CD4-positive, alpha-beta T cell (primary cell): ENCODE data around the gene NEK1. TPM values are rescaled to one million over a fixed set of nuclear protein-coding genes. Genes with fewer than 3 reads are reported as not detected.

ENCODE experiments used
- ATAC-seq: fragments of 200-7000 bp; cut with Tn5 transposase; one replicate; pipeline ENCODE4 v1.10.0; 2022; ENCODE audit warnings: mild to moderate bottlenecking; ENCODE audit not compliant: poor library complexity
- CTCF ChIA-PET: fragments of 350-600 bp; sonication (Branson Sonifier 250); formaldehyde crosslinking; loops from one replicate; lab custom pipeline; 2021; ENCODE audit warnings: antibody characterized with exemption, inconsistent platforms; lab: Charles Lee
- POLR2A ChIA-PET: fragments of 350-600 bp; sonication (Branson Sonifier 250); formaldehyde crosslinking; loops from one replicate; lab custom pipeline; 2021; ENCODE audit warnings: antibody characterized with exemption, inconsistent platforms; lab: Charles Lee
- DNase-seq, 14 experiments: peaks; one replicate each; pipeline ENCODE4 v3.0.0-alpha.2; 2013 to 2020; ENCODE audit warnings: mixed read lengths in 2 of 14
- H3K27ac ChIP-seq, 2 donors: one replicate each; pipeline versions ENCODE4 v1.5.1 to v1.7.0; 2013; ENCODE audit warnings: low read length in 2 of 2, low read depth in 1 of 2, mild to moderate bottlenecking in 1 of 2
- H3K27me3 ChIP-seq, 2 experiments: 1 replicate in 1 of 2; 2 replicates in 1 of 2; pipeline versions ENCODE4 v1.6.1 to v1.7.0; 2013; ENCODE audit warnings: low read length in 2 of 2, control low read depth in 1 of 2, mild to moderate bottlenecking in 1 of 2, moderate library complexity in 1 of 2; ENCODE audit not compliant: insufficient read depth in 2 of 2, control insufficient read depth in 1 of 2
- H3K36me3 ChIP-seq: one replicate; pipeline ENCODE4 v1.6.1; 2013; ENCODE audit warnings: low read length, control low read depth; ENCODE audit not compliant: insufficient read depth
- H3K4me1 ChIP-seq: one replicate; pipeline ENCODE4 v1.6.1; 2013; ENCODE audit warnings: low read length, control low read depth; ENCODE audit not compliant: insufficient read depth
- H3K4me3 ChIP-seq: one replicate; pipeline ENCODE4 v1.5.1; 2013; ENCODE audit warnings: mild to moderate bottlenecking, low read length, moderate library complexity
- H3K9me3 ChIP-seq, 2 experiments: 1 replicate in 1 of 2; 2 replicates in 1 of 2; pipeline versions ENCODE4 v1.6.1 to v1.7.0; 2013; ENCODE audit warnings: low read length in 2 of 2, mild to moderate bottlenecking in 2 of 2, control low read depth in 1 of 2, moderate library complexity in 1 of 2; ENCODE audit not compliant: control insufficient read depth in 1 of 2, insufficient read depth in 1 of 2
- H3K27ac Mint-ChIP-seq: one replicate; pipeline ENCODE4 v1.8.0; 2020; ENCODE audit warnings: mixed read lengths
- H3K27me3 Mint-ChIP-seq: one replicate; pipeline ENCODE4 v1.8.0; 2021; ENCODE audit warnings: mixed read lengths
- H3K36me3 Mint-ChIP-seq: one replicate; pipeline ENCODE4 v1.8.0; 2021; ENCODE audit warnings: low read depth, mixed read lengths
- H3K4me1 Mint-ChIP-seq: one replicate; pipeline ENCODE4 v1.8.0; 2021; ENCODE audit warnings: low read depth, mixed read lengths
- H3K4me3 Mint-ChIP-seq: one replicate; pipeline ENCODE4 v1.8.0; 2020; ENCODE audit warnings: mild to moderate bottlenecking, mixed read lengths
- H3K9me3 Mint-ChIP-seq: one replicate; pipeline ENCODE4 v1.8.0; 2020; ENCODE audit warnings: mixed read lengths
- intact Hi-C, 2 experiments: fragments of 100-400 bp; cut with DNase I in 1 of 2; cut with micrococcal nuclease in 1 of 2; formaldehyde crosslinking; loops; one replicate each; pipeline versions ENCODE4 v1.15.1 to v1.9.0; 2023 to 2025; cut with DNase I, micrococcal nuclease
- total RNA-seq, 174 experiments: library from RNA in 2 of 174; stranded (reverse) in 2 of 174; gene quantifications; one replicate each; pipeline ENCODE4 v1.2.3 and lab custom pipeline; 2021 to 2026
- TF ChIP-seq, protein P1 (sequence below): fragments of 200-600 bp; IDR thresholded peaks from one replicate; pipeline ENCODE4 v1.8.0; 2022; ENCODE audit warnings: antibody characterized with exemption, mild to moderate bottlenecking

The NEK1 gene
- total RNA-seq, 2 experiments from 2014 or later, result 9.5 to 10.2 TPM

DNA sequence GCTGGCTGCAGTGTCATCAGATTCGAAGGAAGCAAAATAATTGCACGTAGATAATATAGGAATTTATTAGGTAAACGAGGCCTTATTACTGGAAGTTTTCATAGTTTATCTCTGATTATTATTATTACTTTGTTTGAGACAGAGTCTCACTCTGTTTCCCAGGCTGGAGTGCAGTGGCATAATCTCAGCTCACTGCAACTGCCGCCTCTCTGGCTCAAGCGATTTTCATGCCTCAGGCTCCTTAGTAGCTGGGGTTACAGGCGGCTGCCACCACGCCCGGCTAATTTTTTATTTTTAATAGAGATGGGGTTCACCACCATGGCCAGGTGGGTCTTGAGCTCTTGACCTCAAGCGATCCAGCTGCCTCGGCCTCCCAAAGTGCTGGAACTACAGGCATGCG is 20.5 kb upstream of the NEK1 start:
- ATAC-seq (no peak), DNase-seq (no peak)
- Mint-ChIP-seq H3K4me3 (no peak overlapping the region), H3K9me3 (no peaks in the 10 kb centered on the region), H3K27ac (no peak overlapping the region), H3K4me1 (peaks cover 26% of the 10 kb centered on the region), H3K27me3 (no peaks in the 10 kb centered on the region), H3K36me3 (peaks cover 27% of the 10 kb centered on the region)
- Histone ChIP-seq H3K9me3 (no peaks in the 10 kb centered on the region), H3K36me3 (peaks cover 7% of the 10 kb centered on the region), H3K4me1 (peaks cover 10% of the 10 kb centered on the region), H3K27ac (no peak overlapping the region), H3K27me3 (no peaks in the 10 kb centered on the region), H3K4me3 (no peak overlapping the region)
- POLR2A ChIA-PET, result interaction anchor here (0.6 kb wide), 1 partner anchor 178 kb away, joined by 3 read pairs; no protein-coding TSS in a partner anchor
- intact Hi-C loops, result no loop called here
- CTCF ChIA-PET, result no interaction called here
- TF ChIP-seq, protein P1, sequence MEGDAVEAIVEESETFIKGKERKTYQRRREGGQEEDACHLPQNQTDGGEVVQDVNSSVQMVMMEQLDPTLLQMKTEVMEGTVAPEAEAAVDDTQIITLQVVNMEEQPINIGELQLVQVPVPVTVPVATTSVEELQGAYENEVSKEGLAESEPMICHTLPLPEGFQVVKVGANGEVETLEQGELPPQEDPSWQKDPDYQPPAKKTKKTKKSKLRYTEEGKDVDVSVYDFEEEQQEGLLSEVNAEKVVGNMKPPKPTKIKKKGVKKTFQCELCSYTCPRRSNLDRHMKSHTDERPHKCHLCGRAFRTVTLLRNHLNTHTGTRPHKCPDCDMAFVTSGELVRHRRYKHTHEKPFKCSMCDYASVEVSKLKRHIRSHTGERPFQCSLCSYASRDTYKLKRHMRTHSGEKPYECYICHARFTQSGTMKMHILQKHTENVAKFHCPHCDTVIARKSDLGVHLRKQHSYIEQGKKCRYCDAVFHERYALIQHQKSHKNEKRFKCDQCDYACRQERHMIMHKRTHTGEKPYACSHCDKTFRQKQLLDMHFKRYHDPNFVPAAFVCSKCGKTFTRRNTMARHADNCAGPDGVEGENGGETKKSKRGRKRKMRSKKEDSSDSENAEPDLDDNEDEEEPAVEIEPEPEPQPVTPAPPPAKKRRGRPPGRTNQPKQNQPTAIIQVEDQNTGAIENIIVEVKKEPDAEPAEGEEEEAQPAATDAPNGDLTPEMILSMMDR, result no peak

DNA sequence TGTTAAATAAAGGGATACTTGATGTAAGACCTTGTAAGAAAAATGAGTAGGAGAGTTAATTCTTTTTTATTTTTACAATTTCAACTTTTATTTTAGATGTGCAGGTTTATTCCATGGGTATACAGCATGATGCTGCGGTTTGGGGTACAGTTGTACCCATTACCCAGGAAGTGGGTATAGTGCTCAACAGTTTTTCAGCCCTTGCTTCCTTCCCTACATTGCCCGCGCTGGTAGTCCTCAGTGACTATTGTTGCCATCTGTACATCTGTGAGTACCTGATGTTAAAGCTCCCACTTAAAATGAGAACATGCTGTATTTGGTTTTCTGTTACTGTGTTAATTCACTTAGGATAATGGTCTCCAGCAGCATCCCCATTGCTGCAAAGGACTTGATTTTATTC is 17.7 kb upstream of the NEK1 start:
- Mint-ChIP-seq H3K9me3 (no peaks in the 10 kb centered on the region), H3K4me1 (peaks cover 48% of the 10 kb centered on the region), H3K27ac (no peak overlapping the region), H3K36me3 (peaks cover 8% of the 10 kb centered on the region), H3K4me3 (no peak overlapping the region), H3K27me3 (no peaks in the 10 kb centered on the region)
- TF ChIP-seq, protein P1, result no peak
- Histone ChIP-seq H3K36me3 (no peaks in the 10 kb centered on the region), H3K27ac (no peak overlapping the region), H3K27me3 (no peaks in the 10 kb centered on the region), H3K9me3 (no peaks in the 10 kb centered on the region), H3K4me3 (no peak overlapping the region), H3K4me1 (peaks cover 15% of the 10 kb centered on the region)
- intact Hi-C loops, result no loop called here
- DNase-seq, result no peak
- no peak for ATAC-seq
- CTCF ChIA-PET, result interaction anchor here (1.1 to 2.6 kb wide), 3 partner anchors 12 to 93 kb away, joined by 3 to 7 read pairs (median 3); partner anchors contain the start of gene NEK1
- POLR2A ChIA-PET, result interaction anchor here (0.6 kb wide), 1 partner anchor 1334 kb away, joined by 3 read pairs; no protein-coding TSS in a partner anchor

DNA sequence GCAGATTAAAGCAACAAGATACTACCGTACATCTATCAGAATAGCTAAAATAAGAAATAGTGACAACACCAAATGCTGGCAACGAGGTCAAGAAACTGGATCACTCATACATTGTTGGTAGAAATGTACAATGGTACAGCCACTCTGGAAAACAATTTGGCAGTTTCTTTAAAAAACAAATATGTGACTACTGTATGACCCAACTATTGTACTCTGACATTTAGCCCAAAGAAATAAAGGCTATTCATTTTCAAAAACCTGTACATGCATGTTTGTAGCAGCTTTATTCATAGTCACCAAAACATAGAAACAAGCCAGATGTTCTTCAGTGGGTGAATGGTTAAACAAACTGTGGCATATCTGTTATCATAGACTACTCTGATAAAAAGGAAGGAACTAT is 16.2 kb upstream of the NEK1 start:
- Histone ChIP-seq H3K4me1 (peaks cover 15% of the 10 kb centered on the region), H3K27me3 (no peaks in the 10 kb centered on the region), H3K9me3 (no peaks in the 10 kb centered on the region), H3K27ac (no peak overlapping the region), H3K36me3 (no peaks in the 10 kb centered on the region), H3K4me3 (no peak overlapping the region)
- intact Hi-C loops, result loop anchor here in 1 of 2 experiments (5.0 kb wide), 1 partner anchor 39 kb away; no protein-coding TSS in a partner anchor
- Mint-ChIP-seq H3K36me3 (peaks cover 8% of the 10 kb centered on the region), H3K4me3 (no peak overlapping the region), H3K4me1 (peaks cover 53% of the 10 kb centered on the region), H3K9me3 (no peaks in the 10 kb centered on the region), H3K27me3 (no peaks in the 10 kb centered on the region), H3K27ac (peak overlapping the region; percentile 40)
- CTCF ChIA-PET, result interaction anchor here (1.0 to 2.6 kb wide), 2 partner anchors 15 to 22 kb away, joined by 3 to 7 read pairs; partner anchors contain the start of gene NEK1
- DNase-seq, result no peak
- no peak for ATAC-seq
- TF ChIP-seq, protein P1, result no peak
- POLR2A ChIA-PET, result no interaction called here
